ENCODE measurements around the gene POLR2L.

POLR2L gene

DNA sequence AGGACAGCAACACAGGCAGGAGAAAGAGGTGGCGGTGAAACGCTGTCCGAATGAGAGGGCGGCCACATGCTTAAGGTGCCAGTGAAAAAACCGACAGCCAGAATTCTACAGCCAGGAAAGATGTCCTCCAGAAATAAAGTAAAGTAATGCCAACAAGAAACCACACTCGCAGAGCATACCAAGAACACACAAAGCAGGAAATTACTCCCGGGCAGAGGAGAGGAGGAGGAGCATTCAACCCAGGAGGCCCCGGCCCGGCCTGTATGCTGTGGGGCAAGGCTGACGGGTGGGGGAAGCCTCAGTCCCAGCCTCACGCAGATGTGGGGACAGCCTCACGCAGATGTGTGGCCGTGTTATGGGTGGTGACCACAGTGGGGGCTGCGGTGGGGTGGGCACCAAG lies 40.3 kb upstream of the POLR2L start:
- Histone ChIP-seq H3K27me3 (replicated peaks; ENCODE audit: insufficient read depth, low read length) (no peaks in the 10 kb centered on the region), H3K4me3 (ENCODE audit: low read length) (no peak overlapping the region), H3K79me2 (ENCODE audit: low read length) (no peaks in the 10 kb centered on the region), H3K9ac (ENCODE audit: low read length) (no peak overlapping the region), H2AFZ (ENCODE audit: low read length) (no peak overlapping the region), H3K4me1 (ENCODE audit: low read length) (no peaks in the 10 kb centered on the region), H4K20me1 (ENCODE audit: insufficient read depth, low read length) (no peaks in the 10 kb centered on the region), H3K9me3 (replicated peaks; ENCODE audit: insufficient read depth, low read length) (no peaks in the 10 kb centered on the region), H3K36me3 (replicated peaks; ENCODE audit: insufficient read depth, low read length) (no peaks in the 10 kb centered on the region), H3K4me2 (ENCODE audit: low read depth, low read length) (no peak overlapping the region), H3F3A (ENCODE audit: insufficient read depth, low read length) (no peaks in the 10 kb centered on the region), H3K9me2 (replicated peaks; ENCODE audit: insufficient read depth, low read length) (no peaks in the 10 kb centered on the region), H3K27ac (ENCODE audit: low read length) (no peak overlapping the region)
- DNase-seq: no peak
- TF ChIP-seq, protein P1, sequence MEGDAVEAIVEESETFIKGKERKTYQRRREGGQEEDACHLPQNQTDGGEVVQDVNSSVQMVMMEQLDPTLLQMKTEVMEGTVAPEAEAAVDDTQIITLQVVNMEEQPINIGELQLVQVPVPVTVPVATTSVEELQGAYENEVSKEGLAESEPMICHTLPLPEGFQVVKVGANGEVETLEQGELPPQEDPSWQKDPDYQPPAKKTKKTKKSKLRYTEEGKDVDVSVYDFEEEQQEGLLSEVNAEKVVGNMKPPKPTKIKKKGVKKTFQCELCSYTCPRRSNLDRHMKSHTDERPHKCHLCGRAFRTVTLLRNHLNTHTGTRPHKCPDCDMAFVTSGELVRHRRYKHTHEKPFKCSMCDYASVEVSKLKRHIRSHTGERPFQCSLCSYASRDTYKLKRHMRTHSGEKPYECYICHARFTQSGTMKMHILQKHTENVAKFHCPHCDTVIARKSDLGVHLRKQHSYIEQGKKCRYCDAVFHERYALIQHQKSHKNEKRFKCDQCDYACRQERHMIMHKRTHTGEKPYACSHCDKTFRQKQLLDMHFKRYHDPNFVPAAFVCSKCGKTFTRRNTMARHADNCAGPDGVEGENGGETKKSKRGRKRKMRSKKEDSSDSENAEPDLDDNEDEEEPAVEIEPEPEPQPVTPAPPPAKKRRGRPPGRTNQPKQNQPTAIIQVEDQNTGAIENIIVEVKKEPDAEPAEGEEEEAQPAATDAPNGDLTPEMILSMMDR (IDR thresholded peaks at IDR 0.05; ENCODE audit: low read length): no peak
- TF ChIP-seq EZH2 (optimal IDR thresholded peaks at IDR 0.05; ENCODE audit: low read depth, low read length): no peak
- TF ChIP-seq EZH2phosphoT487 (IDR thresholded peaks at IDR 0.05; ENCODE audit: low read length): no peak

DNA sequence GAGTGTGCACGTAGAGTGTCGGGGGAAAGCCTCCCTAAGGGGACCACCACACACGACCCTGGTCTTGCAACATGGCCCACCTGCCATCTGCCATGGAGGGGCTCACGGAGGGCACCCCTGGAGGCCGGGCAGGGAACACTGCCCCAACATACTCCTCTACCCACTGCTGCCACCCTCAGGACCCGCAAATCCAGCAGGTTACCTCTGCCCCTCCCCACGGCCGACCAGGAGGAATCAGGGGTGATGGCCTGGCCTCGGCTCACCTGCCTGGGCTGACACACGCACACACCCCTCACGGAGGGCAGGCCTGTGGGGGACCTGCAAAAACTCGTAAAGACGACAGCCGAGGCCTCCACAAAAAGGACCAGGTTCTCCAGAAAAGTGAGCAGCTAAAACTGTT lies 38.1 kb upstream of the POLR2L start:
- H3K27ac ChIP-seq (ENCODE audit: low read length): no peak overlapping the region
- H3F3A ChIP-seq (ENCODE audit: insufficient read depth, low read length): no peaks in the 10 kb centered on the region
- H3K9ac ChIP-seq (ENCODE audit: low read length): no peak overlapping the region
- H3K9me3 ChIP-seq (replicated peaks; ENCODE audit: insufficient read depth, low read length): no peaks in the 10 kb centered on the region
- H3K4me3 ChIP-seq (ENCODE audit: low read length): no peak overlapping the region
- H3K9me2 ChIP-seq (replicated peaks; ENCODE audit: insufficient read depth, low read length): no peaks in the 10 kb centered on the region
- H4K20me1 ChIP-seq (ENCODE audit: insufficient read depth, low read length): no peaks in the 10 kb centered on the region
- TF ChIP-seq, protein P1 (IDR thresholded peaks at IDR 0.05; ENCODE audit: low read length): no peak
- TF ChIP-seq EZH2phosphoT487 (IDR thresholded peaks at IDR 0.05; ENCODE audit: low read length) (no peak), EZH2 (optimal IDR thresholded peaks at IDR 0.05; ENCODE audit: low read depth, low read length) (no peak)
- no peak overlapping the region for H3K4me2 ChIP-seq (ENCODE audit: low read depth, low read length)
- H3K4me1 ChIP-seq (ENCODE audit: low read length): no peaks in the 10 kb centered on the region
- no peaks in the 10 kb centered on the region for H3K27me3 ChIP-seq (replicated peaks; ENCODE audit: insufficient read depth, low read length)
- H3K79me2 ChIP-seq (ENCODE audit: low read length): no peaks in the 10 kb centered on the region
- DNase-seq: no peak
- H2AFZ ChIP-seq (ENCODE audit: low read length): no peak overlapping the region
- no peaks in the 10 kb centered on the region for H3K36me3 ChIP-seq (replicated peaks; ENCODE audit: insufficient read depth, low read length)

DNA sequence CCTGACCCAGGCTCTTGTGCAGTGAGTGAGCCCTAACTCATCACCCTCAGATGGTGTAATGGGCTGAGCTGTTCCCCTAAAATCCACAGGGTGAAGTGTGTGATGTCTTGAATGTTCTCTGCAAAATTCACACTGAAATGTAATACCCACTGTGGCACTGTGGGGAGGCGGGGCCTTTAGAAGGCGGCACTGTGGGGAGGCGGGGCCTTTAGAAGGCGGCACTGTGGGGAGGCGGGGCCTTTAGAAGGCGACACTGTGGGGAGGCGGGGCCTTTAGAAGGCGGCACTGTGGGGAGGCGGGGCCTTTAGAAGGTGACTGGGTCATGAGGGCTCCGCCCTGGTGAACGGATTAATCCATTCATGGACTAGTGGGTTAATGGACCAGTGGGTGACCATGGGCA lies 35.2 kb upstream of the POLR2L start:
- no peaks in the 10 kb centered on the region for H3K79me2 ChIP-seq (ENCODE audit: low read length)
- no peaks in the 10 kb centered on the region for H3K4me1 ChIP-seq (ENCODE audit: low read length)
- H3K36me3 ChIP-seq (replicated peaks; ENCODE audit: insufficient read depth, low read length): no peaks in the 10 kb centered on the region
- H3K4me2 ChIP-seq (ENCODE audit: low read depth, low read length): no peak overlapping the region
- H3F3A ChIP-seq (ENCODE audit: insufficient read depth, low read length): no peaks in the 10 kb centered on the region
- H3K27ac ChIP-seq (ENCODE audit: low read length): no peak overlapping the region
- no peak overlapping the region for H3K4me3 ChIP-seq (ENCODE audit: low read length)
- no peaks in the 10 kb centered on the region for H3K27me3 ChIP-seq (replicated peaks; ENCODE audit: insufficient read depth, low read length)
- H4K20me1 ChIP-seq (ENCODE audit: insufficient read depth, low read length): no peaks in the 10 kb centered on the region
- DNase-seq: no peak
- no peaks in the 10 kb centered on the region for H3K9me3 ChIP-seq (replicated peaks; ENCODE audit: insufficient read depth, low read length)
- no peak for TF ChIP-seq EZH2phosphoT487 (IDR thresholded peaks at IDR 0.05; ENCODE audit: low read length)
- no peak for TF ChIP-seq EZH2 (optimal IDR thresholded peaks at IDR 0.05; ENCODE audit: low read depth, low read length)
- TF ChIP-seq, protein P1 (IDR thresholded peaks at IDR 0.05; ENCODE audit: low read length): no peak
- no peak overlapping the region for H2AFZ ChIP-seq (ENCODE audit: low read length)
- H3K9ac ChIP-seq (ENCODE audit: low read length): no peak overlapping the region
- H3K9me2 ChIP-seq (replicated peaks; ENCODE audit: insufficient read depth, low read length): no peaks in the 10 kb centered on the region
